WTC11 (cell line): ENCODE results near the gene REC8.
"Not testable (repeated sequence)": the region's sequence is repeated elsewhere in the genome, so short reads cannot be mapped to it uniquely, and the experiment has no call there.

Source experiments
- ATF2 ChIP-seq: sonication (generic); formaldehyde crosslinking; IDR thresholded peaks from 2 replicates; pipeline ENCODE4 v1.8.1; 2022; ENCODE audit warnings: low read depth, missing genetic modification reagents, borderline replicate concordance
- FOXP4 ChIP-seq: sonication (generic); formaldehyde crosslinking; IDR thresholded peaks from 2 replicates; pipeline ENCODE4 v1.8.0; 2022; ENCODE audit warnings: mild to moderate bottlenecking, missing genetic modification reagents
- IRF2 ChIP-seq: sonication (generic); formaldehyde crosslinking; IDR thresholded peaks from 2 replicates; pipeline ENCODE4 v1.8.0; 2022; ENCODE audit warnings: low read depth, missing genetic modification reagents, borderline replicate concordance
- JUN ChIP-seq: sonication (generic); formaldehyde crosslinking; IDR thresholded peaks from 2 replicates; pipeline ENCODE4 v1.8.0; 2023; ENCODE audit warnings: mild to moderate bottlenecking, missing genetic modification reagents
- PRDM15 ChIP-seq: sonication (generic); formaldehyde crosslinking; IDR thresholded peaks from 2 replicates; pipeline ENCODE4 v1.8.0; 2022; ENCODE audit warnings: missing genetic modification reagents
- TCF7 ChIP-seq: sonication (generic); formaldehyde crosslinking; IDR thresholded peaks from 2 replicates; pipeline ENCODE4 v1.8.0; 2022; ENCODE audit warnings: mild to moderate bottlenecking, low read depth, missing genetic modification reagents, moderate library complexity
- TEAD4 ChIP-seq: sonication (generic); formaldehyde crosslinking; IDR thresholded peaks from 2 replicates; pipeline ENCODE4 v1.8.0; 2022; ENCODE audit warnings: mild to moderate bottlenecking, missing genetic modification reagents
- TP53 ChIP-seq: sonication (generic); formaldehyde crosslinking; IDR thresholded peaks from 2 replicates; pipeline ENCODE4 v1.8.1; 2023; ENCODE audit warnings: mild to moderate bottlenecking, missing genetic modification reagents
- ZBTB43 ChIP-seq: sonication (generic); formaldehyde crosslinking; IDR thresholded peaks from 2 replicates; pipeline ENCODE4 v1.8.1; 2023; ENCODE audit warnings: mild to moderate bottlenecking, missing genetic modification reagents
- ZNF416 ChIP-seq: fragments of 250-450 bp; sonication (Bioruptor Pico); IDR thresholded peaks from 2 replicates; pipeline ENCODE4 v1.9.0; 2021; ENCODE audit warnings: mild to moderate bottlenecking, inconsistent platforms
- TF ChIP-seq, protein P1 (sequence below): fragments of 200-600 bp; IDR thresholded peaks from 2 replicates; pipeline ENCODE4 v1.8.0; 2022; ENCODE audit warnings: antibody characterized with exemption
- TF ChIP-seq, protein P2 (sequence below): fragments of 250-450 bp; sonication (Bioruptor Pico); IDR thresholded peaks from 2 replicates; pipeline ENCODE4 v1.9.0; 2021; ENCODE audit warnings: mild to moderate bottlenecking, borderline replicate concordance

DNA sequence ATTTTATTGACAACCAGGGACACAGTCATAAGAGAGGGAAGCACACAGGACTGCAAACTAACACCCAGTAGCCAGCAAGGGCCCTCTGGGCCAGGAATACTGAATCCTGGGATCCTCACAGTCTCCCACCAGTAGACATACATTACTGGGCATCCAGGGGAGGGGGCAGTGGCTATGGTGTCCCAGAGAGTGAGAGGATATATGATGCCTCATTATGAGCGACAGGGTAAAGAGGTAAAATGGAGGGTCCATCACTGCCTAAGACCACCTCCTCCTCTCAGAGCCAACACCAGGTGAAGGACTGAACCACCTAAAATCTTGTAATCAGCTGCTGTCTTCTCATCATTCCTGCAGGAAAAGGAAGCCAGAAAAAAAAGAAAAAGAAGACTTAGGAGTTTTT lies 45.0 kb downstream of the REC8 start:
- not testable (repeated sequence) for TF ChIP-seq ZNF416 (CRISPR knock-in tag); JUN (CRISPR knock-in tag); TCF7; ZBTB43 (CRISPR knock-in tag); IRF2 (CRISPR knock-in tag); PRDM15 (CRISPR knock-in tag); FOXP4 (CRISPR knock-in tag); ATF2 (CRISPR knock-in tag); TP53 (CRISPR knock-in tag); TEAD4 (CRISPR knock-in tag)
- TF ChIP-seq, protein P1, sequence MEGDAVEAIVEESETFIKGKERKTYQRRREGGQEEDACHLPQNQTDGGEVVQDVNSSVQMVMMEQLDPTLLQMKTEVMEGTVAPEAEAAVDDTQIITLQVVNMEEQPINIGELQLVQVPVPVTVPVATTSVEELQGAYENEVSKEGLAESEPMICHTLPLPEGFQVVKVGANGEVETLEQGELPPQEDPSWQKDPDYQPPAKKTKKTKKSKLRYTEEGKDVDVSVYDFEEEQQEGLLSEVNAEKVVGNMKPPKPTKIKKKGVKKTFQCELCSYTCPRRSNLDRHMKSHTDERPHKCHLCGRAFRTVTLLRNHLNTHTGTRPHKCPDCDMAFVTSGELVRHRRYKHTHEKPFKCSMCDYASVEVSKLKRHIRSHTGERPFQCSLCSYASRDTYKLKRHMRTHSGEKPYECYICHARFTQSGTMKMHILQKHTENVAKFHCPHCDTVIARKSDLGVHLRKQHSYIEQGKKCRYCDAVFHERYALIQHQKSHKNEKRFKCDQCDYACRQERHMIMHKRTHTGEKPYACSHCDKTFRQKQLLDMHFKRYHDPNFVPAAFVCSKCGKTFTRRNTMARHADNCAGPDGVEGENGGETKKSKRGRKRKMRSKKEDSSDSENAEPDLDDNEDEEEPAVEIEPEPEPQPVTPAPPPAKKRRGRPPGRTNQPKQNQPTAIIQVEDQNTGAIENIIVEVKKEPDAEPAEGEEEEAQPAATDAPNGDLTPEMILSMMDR = not testable (repeated sequence)
- TF ChIP-seq, protein P2, sequence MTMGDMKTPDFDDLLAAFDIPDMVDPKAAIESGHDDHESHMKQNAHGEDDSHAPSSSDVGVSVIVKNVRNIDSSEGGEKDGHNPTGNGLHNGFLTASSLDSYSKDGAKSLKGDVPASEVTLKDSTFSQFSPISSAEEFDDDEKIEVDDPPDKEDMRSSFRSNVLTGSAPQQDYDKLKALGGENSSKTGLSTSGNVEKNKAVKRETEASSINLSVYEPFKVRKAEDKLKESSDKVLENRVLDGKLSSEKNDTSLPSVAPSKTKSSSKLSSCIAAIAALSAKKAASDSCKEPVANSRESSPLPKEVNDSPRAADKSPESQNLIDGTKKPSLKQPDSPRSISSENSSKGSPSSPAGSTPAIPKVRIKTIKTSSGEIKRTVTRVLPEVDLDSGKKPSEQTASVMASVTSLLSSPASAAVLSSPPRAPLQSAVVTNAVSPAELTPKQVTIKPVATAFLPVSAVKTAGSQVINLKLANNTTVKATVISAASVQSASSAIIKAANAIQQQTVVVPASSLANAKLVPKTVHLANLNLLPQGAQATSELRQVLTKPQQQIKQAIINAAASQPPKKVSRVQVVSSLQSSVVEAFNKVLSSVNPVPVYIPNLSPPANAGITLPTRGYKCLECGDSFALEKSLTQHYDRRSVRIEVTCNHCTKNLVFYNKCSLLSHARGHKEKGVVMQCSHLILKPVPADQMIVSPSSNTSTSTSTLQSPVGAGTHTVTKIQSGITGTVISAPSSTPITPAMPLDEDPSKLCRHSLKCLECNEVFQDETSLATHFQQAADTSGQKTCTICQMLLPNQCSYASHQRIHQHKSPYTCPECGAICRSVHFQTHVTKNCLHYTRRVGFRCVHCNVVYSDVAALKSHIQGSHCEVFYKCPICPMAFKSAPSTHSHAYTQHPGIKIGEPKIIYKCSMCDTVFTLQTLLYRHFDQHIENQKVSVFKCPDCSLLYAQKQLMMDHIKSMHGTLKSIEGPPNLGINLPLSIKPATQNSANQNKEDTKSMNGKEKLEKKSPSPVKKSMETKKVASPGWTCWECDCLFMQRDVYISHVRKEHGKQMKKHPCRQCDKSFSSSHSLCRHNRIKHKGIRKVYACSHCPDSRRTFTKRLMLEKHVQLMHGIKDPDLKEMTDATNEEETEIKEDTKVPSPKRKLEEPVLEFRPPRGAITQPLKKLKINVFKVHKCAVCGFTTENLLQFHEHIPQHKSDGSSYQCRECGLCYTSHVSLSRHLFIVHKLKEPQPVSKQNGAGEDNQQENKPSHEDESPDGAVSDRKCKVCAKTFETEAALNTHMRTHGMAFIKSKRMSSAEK = not testable (repeated sequence)
